IPS DF 4.7 (cell line): Measurements from ENCODE around the gene SLC25A14.
"Not testable (repeated sequence)": the region's sequence is repeated elsewhere in the genome, so short reads cannot be mapped to it uniquely, and the experiment has no call there.

Experiments used
- DNase-seq: peaks from one replicate; pipeline ENCODE4 v3.0.0-alpha.2; 2013; ENCODE audit warnings: low spot score; ENCODE audit errors: extremely low read depth

SLC25A14 gene

GRCh38 chrX:130339408-130340222, at the start of gene SLC25A14:
Gene SLC25A14 (plus strand): TSS chrX:130339919. CDS start chrX:130340279, 360 bp downstream.
- peak; percentile 46 for DNase-seq

- no peak for DNase-seq
Measured at GRCh38 chrX:130295519-130296296, 44.0 kb upstream of the SLC25A14 start.

- DNase-seq, result no peak
Measured at GRCh38 chrX:130296297-130296678, 43.4 kb upstream of the SLC25A14 start.

GRCh38 chrX:130296743-130297142, 43.0 kb upstream of the SLC25A14 start:
- no peak for DNase-seq

GRCh38 chrX:130299279-130300009, 40.3 kb upstream of the SLC25A14 start:
- no peak for DNase-seq

GRCh38 chrX:130300010-130300282, 39.8 kb upstream of the SLC25A14 start:
- no peak for DNase-seq

GRCh38 chrX:130301405-130301804, 38.3 kb upstream of the SLC25A14 start:
- DNase-seq, result no peak

GRCh38 chrX:130301977-130302376, 37.7 kb upstream of the SLC25A14 start:
- no peak for DNase-seq

- DNase-seq, result no peak
Measured at GRCh38 chrX:130304587-130305368, 34.9 kb upstream of the SLC25A14 start.

- not testable (repeated sequence) for DNase-seq
Measured at GRCh38 chrX:130319886-130320285, 19.8 kb upstream of the SLC25A14 start.

- no peak for DNase-seq
Measured at GRCh38 chrX:130321550-130321949, 18.2 kb upstream of the SLC25A14 start.

- DNase-seq, result no peak
Measured at GRCh38 chrX:130330146-130330545, 9.6 kb upstream of the SLC25A14 start.

GRCh38 chrX:130330706-130331105, 9.0 kb upstream of the SLC25A14 start:
- DNase-seq, result peak; percentile 33

- no peak for DNase-seq
Measured at GRCh38 chrX:130336531-130336930, 3.2 kb upstream of the SLC25A14 start.

GRCh38 chrX:130338869-130339268, 850 bp upstream of the SLC25A14 start:
- DNase-seq, result not testable (repeated sequence)

GRCh38 chrX:130340271-130340670, 552 bp downstream of the SLC25A14 start:
- no peak for DNase-seq

GRCh38 chrX:130343411-130343810, 3.7 kb downstream of the SLC25A14 start:
- DNase-seq, result no peak

- no peak for DNase-seq
Measured at GRCh38 chrX:130347321-130347720, 7.6 kb downstream of the SLC25A14 start.

GRCh38 chrX:130351567-130351966, 11.8 kb downstream of the SLC25A14 start:
- DNase-seq, result no peak

GRCh38 chrX:130352050-130352449, 12.3 kb downstream of the SLC25A14 start:
- DNase-seq, result not testable (repeated sequence)

GRCh38 chrX:130376077-130376476, 36.4 kb downstream of the SLC25A14 start:
- no peak for DNase-seq
